ENCODE results near the gene PLPP1. TPM values are rescaled to one million over a fixed set of nuclear protein-coding genes. Genes with fewer than 3 reads are reported as not detected.

PLPP1 gene
- total and polyA plus RNA-seq, 2 of the 13 experiments (the other 11 are each of a cell fraction or from before 2014, with no cell fraction given), result 7.3 to 12.1 TPM

GRCh38 chr5:55551358-55551757 lies 16.6 kb upstream of the PLPP1 start:
- no peak overlapping the region for H3K4me2 ChIP-seq (ENCODE audit: low read depth, low read length)
- no peaks in the 10 kb centered on the region for H4K20me1 ChIP-seq (ENCODE audit: insufficient read depth, low read length)
- ChIA-PET CTCF (ENCODE audit: low intra/inter-chr PET ratio, low total read pairs) (no interaction called here), POLR2A (no interaction called here)
- no peaks in the 10 kb centered on the region for H3K79me2 ChIP-seq (ENCODE audit: insufficient read depth, low read length)
- no peaks in the 10 kb centered on the region for H3K36me3 ChIP-seq (replicated peaks in 1 of 2; ENCODE audit: control insufficient read depth in 1 of 2, insufficient read depth in 2 of 2, low read length in 2 of 2)
- WGBS (ENCODE audit: low lambda C conversion rate), result 86% methylated on average over 7 of the region's 7 CpGs
- in situ Hi-C loops (cut with HindIII; ENCODE audit: extremely low pct_ligation_motif_present, low pct_unique_long_range_greater_than_20kb) (no loop called here), intact Hi-C loops (cut with micrococcal nuclease; ENCODE audit: unreplicated experiment) (no loop called here)
- peaks cover 38% of the 10 kb centered on the region for H3K4me1 ChIP-seq (ENCODE audit: insufficient read depth, low read length)
- H2AFZ ChIP-seq (ENCODE audit: low read length), result no peak overlapping the region
- H3K9me3 ChIP-seq (ENCODE audit: low read length), result no peaks in the 10 kb centered on the region
- DNase-seq (ENCODE audit: low spot score), result no peak
- no peak overlapping the region for H3K9ac ChIP-seq (ENCODE audit: insufficient read depth, low read depth, low read length)
- no TSS peak for BruUV-seq (replicated peaks)
- H3K27me3 ChIP-seq (ENCODE audit: control insufficient read depth in 1 of 2, insufficient read depth in 2 of 2, low read length in 2 of 2), result no peaks in the 10 kb centered on the region
- no peak for ATAC-seq
- no peak for TF ChIP-seq ZNF513 (CRISPR knock-in tag; conservative IDR thresholded peaks at IDR 0.05)
- TF ChIP-seq, protein P1, sequence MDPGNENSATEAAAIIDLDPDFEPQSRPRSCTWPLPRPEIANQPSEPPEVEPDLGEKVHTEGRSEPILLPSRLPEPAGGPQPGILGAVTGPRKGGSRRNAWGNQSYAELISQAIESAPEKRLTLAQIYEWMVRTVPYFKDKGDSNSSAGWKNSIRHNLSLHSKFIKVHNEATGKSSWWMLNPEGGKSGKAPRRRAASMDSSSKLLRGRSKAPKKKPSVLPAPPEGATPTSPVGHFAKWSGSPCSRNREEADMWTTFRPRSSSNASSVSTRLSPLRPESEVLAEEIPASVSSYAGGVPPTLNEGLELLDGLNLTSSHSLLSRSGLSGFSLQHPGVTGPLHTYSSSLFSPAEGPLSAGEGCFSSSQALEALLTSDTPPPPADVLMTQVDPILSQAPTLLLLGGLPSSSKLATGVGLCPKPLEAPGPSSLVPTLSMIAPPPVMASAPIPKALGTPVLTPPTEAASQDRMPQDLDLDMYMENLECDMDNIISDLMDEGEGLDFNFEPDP (CRISPR knock-in tag; conservative IDR thresholded peaks at IDR 0.05), result no peak
- no peak for TF ChIP-seq ZNF160 (CRISPR knock-in tag; IDR thresholded peaks at IDR 0.05)
- TF ChIP-seq NFIC (IDR thresholded peaks at IDR 0.05; ENCODE audit: low read length), result no peak
- no peak for TF ChIP-seq ZBTB1 (CRISPR knock-in tag; IDR thresholded peaks at IDR 0.05; ENCODE audit: borderline replicate concordance)
- no peak for TF ChIP-seq SRY (CRISPR knock-in tag; IDR thresholded peaks at IDR 0.05)
- no peak for TF ChIP-seq ZSCAN29 (CRISPR knock-in tag; conservative IDR thresholded peaks at IDR 0.05)
- TF ChIP-seq, protein P2, sequence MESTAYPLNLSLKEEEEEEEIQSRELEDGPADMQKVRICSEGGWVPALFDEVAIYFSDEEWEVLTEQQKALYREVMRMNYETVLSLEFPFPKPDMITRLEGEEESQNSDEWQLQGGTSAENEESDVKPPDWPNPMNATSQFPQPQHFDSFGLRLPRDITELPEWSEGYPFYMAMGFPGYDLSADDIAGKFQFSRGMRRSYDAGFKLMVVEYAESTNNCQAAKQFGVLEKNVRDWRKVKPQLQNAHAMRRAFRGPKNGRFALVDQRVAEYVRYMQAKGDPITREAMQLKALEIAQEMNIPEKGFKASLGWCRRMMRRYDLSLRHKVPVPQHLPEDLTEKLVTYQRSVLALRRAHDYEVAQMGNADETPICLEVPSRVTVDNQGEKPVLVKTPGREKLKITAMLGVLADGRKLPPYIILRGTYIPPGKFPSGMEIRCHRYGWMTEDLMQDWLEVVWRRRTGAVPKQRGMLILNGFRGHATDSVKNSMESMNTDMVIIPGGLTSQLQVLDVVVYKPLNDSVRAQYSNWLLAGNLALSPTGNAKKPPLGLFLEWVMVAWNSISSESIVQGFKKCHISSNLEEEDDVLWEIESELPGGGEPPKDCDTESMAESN (CRISPR knock-in tag; conservative IDR thresholded peaks at IDR 0.05), result no peak
- no peak for TF ChIP-seq FOXM1 (CRISPR knock-in tag; IDR thresholded peaks at IDR 0.05)
- TF ChIP-seq ZNF292 (CRISPR knock-in tag; IDR thresholded peaks at IDR 0.05; ENCODE audit: borderline replicate concordance, low read depth), result no peak
- TF ChIP-seq, protein P3, sequence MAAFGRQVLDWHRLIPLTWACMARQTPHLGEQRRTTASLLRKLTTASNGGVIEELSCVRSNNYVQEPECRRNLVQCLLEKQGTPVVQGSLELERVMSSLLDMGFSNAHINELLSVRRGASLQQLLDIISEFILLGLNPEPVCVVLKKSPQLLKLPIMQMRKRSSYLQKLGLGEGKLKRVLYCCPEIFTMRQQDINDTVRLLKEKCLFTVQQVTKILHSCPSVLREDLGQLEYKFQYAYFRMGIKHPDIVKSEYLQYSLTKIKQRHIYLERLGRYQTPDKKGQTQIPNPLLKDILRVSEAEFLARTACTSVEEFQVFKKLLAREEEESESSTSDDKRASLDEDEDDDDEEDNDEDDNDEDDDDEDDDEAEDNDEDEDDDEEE (CRISPR knock-in tag; IDR thresholded peaks at IDR 0.05), result no peak
- no peak for TF ChIP-seq FLYWCH1 (CRISPR knock-in tag; IDR thresholded peaks at IDR 0.05)
- TF ChIP-seq RCOR2 (CRISPR knock-in tag; IDR thresholded peaks at IDR 0.05), result no peak
- no peak overlapping the region for H3K4me3 ChIP-seq (replicated peaks in 1 of 3; ENCODE audit: insufficient read depth in 1 of 3, low read depth in 2 of 3, low read length in 3 of 3)
- no peak overlapping the region for H3K27ac ChIP-seq (ENCODE audit: extremely low read length, insufficient read depth, low read length)
- no peak for FAIRE-seq

All from HepG2 (cell line).